ENCODE measurements around the gene EXOC4.
"Not testable (repeated sequence)": the region's sequence is repeated elsewhere in the genome, so short reads cannot be mapped to it uniquely, and the experiment has no call there.

Gene EXOC4

GRCh38 chr7:133278975-133279374, 26.1 kb downstream of the EXOC4 start:
- DNase-seq, result not testable (repeated sequence)

GRCh38 chr7:133282094-133282493, 29.2 kb downstream of the EXOC4 start:
- no peak for DNase-seq

- DNase-seq, result no peak
Observed at GRCh38 chr7:133284092-133284491, 31.2 kb downstream of the EXOC4 start.

GRCh38 chr7:133288970-133289369, 36.1 kb downstream of the EXOC4 start:
- no peak for DNase-seq

- no peak for DNase-seq
Observed at GRCh38 chr7:133290041-133290440, 37.2 kb downstream of the EXOC4 start.

GRCh38 chr7:133290676-133291333, 37.9 kb downstream of the EXOC4 start:
- no peak for DNase-seq

GRCh38 chr7:133292631-133293030, 39.8 kb downstream of the EXOC4 start:
- DNase-seq, result no peak

GRCh38 chr7:133293384-133294160, 40.7 kb downstream of the EXOC4 start:
- no peak for DNase-seq

- DNase-seq, result no peak
Observed at GRCh38 chr7:133294234-133294633, 41.4 kb downstream of the EXOC4 start.

- no peak for DNase-seq
Observed at GRCh38 chr7:133295484-133295883, 42.6 kb downstream of the EXOC4 start.

- DNase-seq, result no peak
Observed at GRCh38 chr7:133297093-133297492, 44.2 kb downstream of the EXOC4 start.

- DNase-seq, result no peak
Observed at GRCh38 chr7:133298080-133298479, 45.2 kb downstream of the EXOC4 start.

- no peak for DNase-seq
Observed at GRCh38 chr7:133299676-133300075, 46.8 kb downstream of the EXOC4 start.

- no peak for DNase-seq
Observed at GRCh38 chr7:133300088-133300487, 47.2 kb downstream of the EXOC4 start.

- DNase-seq, result no peak
Observed at GRCh38 chr7:133300811-133301210, 47.9 kb downstream of the EXOC4 start.

- DNase-seq, result no peak
Observed at GRCh38 chr7:133301444-133301843, 48.6 kb downstream of the EXOC4 start.

GRCh38 chr7:133303372-133303771, 50.5 kb downstream of the EXOC4 start:
- no peak for DNase-seq

- no peak for DNase-seq
Observed at GRCh38 chr7:133303931-133304330, 51.1 kb downstream of the EXOC4 start.

- DNase-seq, result no peak
Observed at GRCh38 chr7:133309333-133309732, 56.5 kb downstream of the EXOC4 start.

GRCh38 chr7:133310232-133310862, 57.5 kb downstream of the EXOC4 start:
- DNase-seq, result no peak

GRCh38 chr7:133313575-133313974, 60.7 kb downstream of the EXOC4 start:
- DNase-seq, result no peak

- DNase-seq, result no peak
Observed at GRCh38 chr7:133314084-133314483, 61.2 kb downstream of the EXOC4 start.

- no peak for DNase-seq
Observed at GRCh38 chr7:133315332-133316040, 62.6 kb downstream of the EXOC4 start.
